ENCODE data around the gene AURKAIP1. TPM values are rescaled to one million over a fixed set of nuclear protein-coding genes. Genes with fewer than 3 reads are reported as not detected.

Gene AURKAIP1
- total RNA-seq, 1 donor, result 74.6 TPM

- H3K36me3 ChIP-seq (ENCODE audit: insufficient read depth, low read length), result peaks cover 24% of the 10 kb centered on the region
- no peaks in the 10 kb centered on the region for H3K27me3 ChIP-seq (ENCODE audit: insufficient read depth, low read length)
- peak within 1 kb of the TSS; percentile 82 for H3K4me3 ChIP-seq (ENCODE audit: insufficient read depth, low read length)
- peak; percentile 99 for DNase-seq (ENCODE audit: insufficient read length, low spot score, missing footprints)
- H3K27ac ChIP-seq (ENCODE audit: low read depth, low read length), result peak within 1 kb of the TSS; percentile 64
- H3K4me2 ChIP-seq (ENCODE audit: insufficient read depth, low read length), result peak within 1 kb of the TSS; percentile 92
- peaks cover 40% of the 10 kb centered on the region for H3K4me1 ChIP-seq (ENCODE audit: insufficient read depth, low read length)
- peaks cover 59% of the 10 kb centered on the region for H4K20me1 ChIP-seq (ENCODE audit: insufficient read depth, low read length)
- H3K9me3 ChIP-seq (ENCODE audit: low read depth, low read length), result no peaks in the 10 kb centered on the region
- H3K79me2 ChIP-seq (ENCODE audit: insufficient read depth, low read length), result peaks cover 64% of the 10 kb centered on the region
- no peak within 1 kb of the TSS for H2AFZ ChIP-seq (ENCODE audit: low read length)
- TF ChIP-seq CTCF (IDR thresholded peaks at IDR 0.05; ENCODE audit: extremely low read depth, low read depth, low read length), result peak; percentile 14
These were observed 25.6 kb downstream of the AURKAIP1 start, which contains the start of gene DVL1 for GRCh38 chr1:1349256-1350012. Gene DVL1, minus strand, starts transcription at chr1:1349418. Its CDS starts 353 bp downstream, at chr1:1349065.

- no peaks in the 10 kb centered on the region for H3K9me3 ChIP-seq (ENCODE audit: low read depth, low read length)
- H3K4me2 ChIP-seq (ENCODE audit: insufficient read depth, low read length), result peak overlapping the region; percentile 92
- peaks cover 62% of the 10 kb centered on the region for H4K20me1 ChIP-seq (ENCODE audit: insufficient read depth, low read length)
- H3K27me3 ChIP-seq (ENCODE audit: insufficient read depth, low read length), result no peaks in the 10 kb centered on the region
- peaks cover 18% of the 10 kb centered on the region for H3K36me3 ChIP-seq (ENCODE audit: insufficient read depth, low read length)
- H3K4me3 ChIP-seq (ENCODE audit: insufficient read depth, low read length), result peak overlapping the region; percentile 82
- peak; percentile 96 for DNase-seq (ENCODE audit: insufficient read length, low spot score, missing footprints)
- H3K27ac ChIP-seq (ENCODE audit: low read depth, low read length), result peak overlapping the region; percentile 64
- H3K79me2 ChIP-seq (ENCODE audit: insufficient read depth, low read length), result peaks cover 64% of the 10 kb centered on the region
- no peak overlapping the region for H2AFZ ChIP-seq (ENCODE audit: low read length)
- no peak for TF ChIP-seq CTCF (IDR thresholded peaks at IDR 0.05; ENCODE audit: extremely low read depth, low read depth, low read length)
- peaks cover 35% of the 10 kb centered on the region for H3K4me1 ChIP-seq (ENCODE audit: insufficient read depth, low read length)
These were observed 26.4 kb downstream of the AURKAIP1 start for GRCh38 chr1:1348420-1349255.

GRCh38 chr1:1347663-1348419 is 27.2 kb downstream of the AURKAIP1 start:
- Histone ChIP-seq H2AFZ (ENCODE audit: low read length) (no peak overlapping the region), H3K4me3 (ENCODE audit: insufficient read depth, low read length) (peak overlapping the region; percentile 82), H3K4me1 (ENCODE audit: insufficient read depth, low read length) (peaks cover 35% of the 10 kb centered on the region), H3K27ac (ENCODE audit: low read depth, low read length) (peak overlapping the region; percentile 64), H3K27me3 (ENCODE audit: insufficient read depth, low read length) (no peaks in the 10 kb centered on the region), H3K4me2 (ENCODE audit: insufficient read depth, low read length) (peak overlapping the region; percentile 92), H3K36me3 (ENCODE audit: insufficient read depth, low read length) (peaks cover 10% of the 10 kb centered on the region), H3K79me2 (ENCODE audit: insufficient read depth, low read length) (peaks cover 64% of the 10 kb centered on the region), H4K20me1 (ENCODE audit: insufficient read depth, low read length) (peaks cover 57% of the 10 kb centered on the region), H3K9me3 (ENCODE audit: low read depth, low read length) (no peaks in the 10 kb centered on the region)
- TF ChIP-seq CTCF (IDR thresholded peaks at IDR 0.05; ENCODE audit: extremely low read depth, low read depth, low read length), result no peak
- peak; percentile 96 for DNase-seq (ENCODE audit: insufficient read length, low spot score, missing footprints)
